ENCODE results near the gene FAM177A1.
"Not testable (repeated sequence)": the region's sequence is repeated elsewhere in the genome, so short reads cannot be mapped to it uniquely, and the experiment has no call there.

Gene FAM177A1, protein sequence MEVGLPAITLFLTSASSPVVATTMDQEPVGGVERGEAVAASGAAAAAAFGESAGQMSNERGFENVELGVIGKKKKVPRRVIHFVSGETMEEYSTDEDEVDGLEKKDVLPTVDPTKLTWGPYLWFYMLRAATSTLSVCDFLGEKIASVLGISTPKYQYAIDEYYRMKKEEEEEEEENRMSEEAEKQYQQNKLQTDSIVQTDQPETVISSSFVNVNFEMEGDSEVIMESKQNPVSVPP

DNA sequence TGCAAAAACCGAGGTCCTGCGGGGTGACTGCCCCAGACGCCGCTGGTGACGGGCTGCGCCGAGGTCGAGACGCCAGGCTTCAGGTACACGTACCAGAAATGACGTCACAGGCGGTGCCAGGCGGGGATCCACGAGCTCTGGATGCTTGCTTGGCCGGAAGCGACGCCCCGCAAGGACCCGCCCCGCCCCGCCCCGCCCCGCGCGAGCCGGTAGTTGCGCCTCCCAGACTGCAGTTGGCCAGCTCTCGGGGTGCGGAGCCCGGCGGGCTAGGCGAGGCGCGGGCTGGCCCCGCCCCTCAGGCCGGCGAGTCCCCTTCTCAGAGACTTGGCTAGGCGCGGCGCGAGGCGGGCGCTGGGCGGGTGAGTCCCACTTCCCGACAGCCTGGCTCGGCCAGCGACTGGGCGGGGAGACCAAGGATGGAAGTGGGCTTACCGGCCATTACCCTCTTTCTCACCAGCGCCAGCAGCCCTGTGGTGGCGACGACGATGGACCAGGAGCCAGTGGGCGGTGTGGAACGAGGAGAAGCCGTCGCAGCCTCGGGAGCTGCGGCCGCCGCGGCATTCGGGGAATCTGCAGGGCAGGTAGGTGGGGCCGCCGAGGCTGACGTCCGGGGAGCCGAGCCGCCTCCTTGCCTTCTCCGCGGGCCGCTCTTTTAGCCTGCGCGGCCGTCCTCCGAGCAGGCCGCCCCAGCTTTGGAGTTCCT is at the start of gene FAM177A1:
Gene FAM177A1 (plus strand): TSS at position 225 of the 703 bp plus-strand sequence. CDS start 192 bp downstream, at position 417.
- peak; percentile 84 for DNase-seq

DNA sequence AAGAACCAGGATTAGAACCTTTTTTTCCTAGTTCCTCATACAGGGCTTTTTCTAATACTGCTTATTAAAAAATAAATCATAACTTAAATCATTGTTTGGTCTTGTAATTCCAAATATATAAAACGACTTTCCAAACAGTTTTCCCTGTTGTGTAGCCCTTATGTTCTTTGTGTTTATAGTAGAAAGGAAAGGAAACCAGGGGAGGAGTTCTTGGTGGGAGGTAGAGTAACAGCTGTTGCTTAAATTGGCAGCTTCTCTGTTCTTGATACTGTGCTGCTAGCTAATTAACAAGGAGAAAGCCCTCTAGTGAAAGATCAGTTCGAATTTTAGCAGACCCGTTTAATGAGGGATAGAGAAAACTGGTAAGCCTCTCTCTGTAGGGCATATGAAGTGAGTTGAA is 48.3 kb upstream of the FAM177A1 start:
- peak; percentile 83 for DNase-seq

DNA sequence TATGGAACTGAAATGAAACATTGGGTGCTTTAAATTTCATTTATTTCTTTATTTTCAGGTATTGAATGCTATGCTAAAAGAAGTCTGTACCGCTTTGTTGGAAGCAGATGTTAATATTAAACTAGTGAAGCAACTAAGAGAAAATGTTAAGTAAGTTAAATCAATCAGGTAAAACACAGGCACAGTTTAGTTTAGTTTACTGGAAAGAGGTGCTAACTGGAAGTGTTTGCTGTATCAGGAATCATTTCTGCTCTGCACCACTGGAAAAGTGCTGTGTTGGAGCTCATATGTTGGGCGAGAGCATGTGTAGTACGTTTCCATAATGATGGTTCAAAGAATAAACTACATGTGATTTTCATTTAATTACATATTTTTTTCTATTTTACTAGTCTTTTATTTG is 46.6 kb upstream of the FAM177A1 start:
- no peak for DNase-seq

GRCh38 chr14:35001621-35002020 is 44.5 kb upstream of the FAM177A1 start:
- no peak for DNase-seq

GRCh38 chr14:35004839-35005238 is 41.2 kb upstream of the FAM177A1 start:
- DNase-seq: no peak

GRCh38 chr14:35016568-35016967 is 29.5 kb upstream of the FAM177A1 start:
- no peak for DNase-seq

DNA sequence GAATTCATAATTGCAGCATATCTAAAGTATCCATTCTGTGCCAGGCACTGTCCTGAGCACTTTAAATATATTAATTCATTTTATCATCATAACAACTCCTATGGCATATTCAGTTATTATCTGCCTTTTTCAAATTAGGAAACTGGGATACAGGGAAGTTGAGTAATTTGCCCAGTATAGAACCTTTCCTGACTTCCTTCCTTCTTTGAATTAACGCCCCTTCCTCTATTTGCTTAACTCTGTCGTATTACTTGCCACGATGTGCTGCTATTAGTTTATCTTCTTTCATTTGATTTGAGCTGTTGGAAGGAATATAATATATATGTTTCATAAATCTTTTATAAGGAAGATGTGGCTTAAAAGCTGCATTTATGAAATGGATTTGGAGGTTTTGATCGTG is 25.4 kb upstream of the FAM177A1 start:
- DNase-seq: no peak

GRCh38 chr14:35028435-35028834 is 17.6 kb upstream of the FAM177A1 start:
- DNase-seq: no peak

- DNase-seq: no peak
Measured at GRCh38 chr14:35032562-35032961, 13.5 kb upstream of the FAM177A1 start.

- no peak for DNase-seq
Measured at GRCh38 chr14:35034440-35034833, 11.6 kb upstream of the FAM177A1 start.

GRCh38 chr14:35034944-35035554 is 11.0 kb upstream of the FAM177A1 start:
- not testable (repeated sequence) for DNase-seq

DNA sequence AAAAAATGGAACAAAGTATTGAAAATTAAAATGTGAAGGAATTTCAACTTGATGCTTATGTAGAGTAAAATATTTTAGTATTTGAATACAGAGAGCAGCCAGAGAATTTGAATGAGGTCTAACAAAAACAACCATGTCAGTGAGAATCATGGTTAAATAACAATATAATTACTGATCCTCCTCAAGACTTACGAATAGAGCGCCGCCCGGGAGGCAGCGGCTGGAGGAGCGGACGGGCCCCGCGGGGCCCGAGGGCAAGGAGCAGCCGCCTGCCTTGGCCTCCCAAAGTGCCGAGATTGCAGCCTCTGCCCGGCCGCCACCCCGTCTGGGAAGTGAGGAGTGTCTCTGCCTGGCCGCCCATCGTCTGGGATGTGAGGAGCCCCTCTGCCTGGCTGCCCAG is 7.8 kb upstream of the FAM177A1 start:
- DNase-seq: not testable (repeated sequence)

DNA sequence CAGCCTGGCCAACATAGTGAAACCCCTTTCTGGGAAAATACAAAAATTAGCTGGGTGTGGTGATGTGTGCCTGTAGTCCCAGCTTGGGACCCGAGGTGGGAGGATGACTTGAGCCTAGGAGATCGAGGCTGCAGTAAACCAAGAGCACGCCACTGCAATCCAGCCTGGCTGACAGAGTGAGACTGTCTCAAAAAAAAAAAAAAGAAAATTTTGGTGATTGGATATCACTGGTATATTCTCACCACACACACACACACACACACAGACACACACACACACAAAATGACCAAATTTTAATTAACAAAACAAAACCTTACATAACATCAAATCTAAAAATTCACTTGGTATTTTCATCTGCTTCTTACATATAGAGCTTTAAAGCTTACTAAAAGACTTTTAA is 3.4 kb upstream of the FAM177A1 start:
- no peak for DNase-seq

GRCh38 chr14:35043046-35043445 is 3.0 kb upstream of the FAM177A1 start:
- DNase-seq: no peak

GRCh38 chr14:35044939-35045797 is 904 bp upstream of the FAM177A1 start:
- no peak for DNase-seq

GRCh38 chr14:35045798-35046047 is 349 bp upstream of the FAM177A1 start:
- DNase-seq: no peak

- DNase-seq: peak; percentile 18
Measured at GRCh38 chr14:35046751-35047536, 872 bp downstream of the FAM177A1 start.

- no peak for DNase-seq
Measured at GRCh38 chr14:35047976-35048513, 2.0 kb downstream of the FAM177A1 start.

DNA sequence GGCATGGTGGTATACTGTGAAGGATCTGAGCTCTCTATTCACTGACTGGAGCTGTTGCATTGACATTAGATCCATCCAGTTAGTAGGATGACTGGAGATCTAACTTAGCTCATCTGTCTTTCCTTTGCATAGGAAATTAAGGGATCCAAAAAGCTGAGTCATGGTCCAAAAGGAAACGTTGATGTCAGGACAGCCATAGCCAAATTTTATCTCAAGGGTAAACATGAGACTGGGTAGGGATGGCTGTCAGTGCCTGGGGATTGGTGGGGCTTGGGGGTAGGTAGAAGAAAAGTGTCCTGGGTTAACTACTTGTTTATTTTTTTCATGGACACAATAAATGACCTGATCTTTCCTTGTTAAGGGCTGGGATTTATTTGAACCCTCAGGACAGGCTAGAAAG is 4.6 kb downstream of the FAM177A1 start:
- no peak for DNase-seq

DNA sequence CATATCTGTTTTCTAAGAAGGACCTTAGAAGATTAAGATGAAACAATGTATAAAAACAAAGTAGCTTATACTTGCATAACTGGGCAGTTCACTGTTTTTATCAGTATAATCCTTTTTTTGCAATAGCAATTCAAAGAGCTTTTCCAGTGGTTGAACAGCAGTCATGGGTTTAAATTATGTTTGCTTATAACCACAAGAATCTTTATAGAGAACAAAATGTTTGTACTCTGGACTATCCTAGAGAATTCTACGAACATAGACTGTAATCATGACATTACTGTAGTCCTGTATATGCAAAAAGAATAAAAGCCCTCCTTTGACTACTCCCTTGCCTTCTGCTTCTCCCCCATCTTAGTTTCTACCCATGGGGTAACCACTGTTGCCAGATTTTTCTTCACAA is 5.7 kb downstream of the FAM177A1 start:
- DNase-seq: no peak

DNA sequence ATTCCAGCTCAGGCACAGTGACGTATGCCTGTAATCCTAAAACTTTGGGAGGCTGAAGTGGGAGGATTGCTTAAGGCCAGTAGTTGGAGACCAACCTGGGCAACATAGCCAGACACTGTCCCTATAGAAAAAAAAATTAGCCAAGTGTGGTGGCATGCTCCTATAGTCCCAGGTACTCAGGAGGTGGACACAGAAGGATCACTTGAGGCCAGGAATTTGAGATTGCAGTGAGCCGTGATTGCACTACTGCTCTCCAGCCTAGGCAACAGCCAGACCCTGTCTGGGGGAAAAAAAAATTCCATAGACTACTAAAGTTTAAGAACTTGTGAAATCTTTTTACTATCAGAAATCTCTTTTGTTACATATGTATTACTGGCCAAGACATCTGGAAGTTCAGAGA is 6.6 kb downstream of the FAM177A1 start:
- DNase-seq: no peak

DNA sequence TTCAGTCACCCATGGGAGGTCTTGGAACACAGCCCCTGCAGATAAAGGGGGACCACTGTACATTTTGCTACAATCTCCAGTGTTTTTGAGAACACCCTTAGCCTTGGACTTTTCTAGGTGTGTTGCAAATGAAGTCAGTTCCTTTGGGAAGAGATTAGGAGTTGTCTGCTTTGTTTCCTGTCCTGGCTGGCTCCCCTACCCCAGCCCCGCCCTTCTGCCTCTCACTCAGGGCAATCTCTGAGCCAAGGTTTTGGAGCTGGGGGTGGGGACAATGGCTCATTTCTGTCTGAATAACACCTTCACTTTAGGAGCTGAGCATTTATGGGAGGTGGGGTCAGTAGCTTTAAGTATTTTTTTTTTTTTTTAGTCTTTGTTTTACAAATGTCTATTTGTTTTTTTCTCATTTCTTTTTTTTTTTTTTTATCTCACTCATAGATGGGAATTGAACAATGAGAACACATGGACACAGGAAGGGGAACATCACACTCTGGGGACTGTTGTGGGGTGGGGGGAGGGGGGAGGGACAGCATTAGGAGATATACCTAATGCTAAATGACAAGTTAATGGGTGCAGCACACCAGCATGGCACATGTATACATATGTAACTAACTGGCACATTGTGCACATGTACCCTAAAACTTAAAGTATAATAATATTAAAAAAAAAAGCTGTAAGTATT is 15.2 kb downstream of the FAM177A1 start:
- not testable (repeated sequence) for DNase-seq
